Ishikawa (cell line): ENCODE data around the gene GLP2R.

Source experiments
- CEBPB ChIP-seq: IDR thresholded peaks from 2 replicates; pipeline ENCODE4 v1.6.1; 2012
- EGR1 ChIP-seq: IDR thresholded peaks from 2 replicates; pipeline ENCODE4 v1.6.1; 2012
- EP300 ChIP-seq: IDR thresholded peaks from 2 replicates; pipeline ENCODE4 v1.6.1; 2012; ENCODE audit warnings: borderline replicate concordance
- FOXM1 ChIP-seq: IDR thresholded peaks from 2 replicates; pipeline ENCODE4 v1.6.1; 2012; ENCODE audit warnings: low read depth, borderline replicate concordance
- NFIC ChIP-seq: IDR thresholded peaks from 2 replicates; pipeline ENCODE4 v1.6.1; 2012
- RAD21 ChIP-seq: IDR thresholded peaks from 2 replicates; pipeline ENCODE4 v1.6.1; 2012; ENCODE audit warnings: low read depth
- TAF1 ChIP-seq: IDR thresholded peaks from 2 replicates; pipeline ENCODE4 v1.6.1; 2012; ENCODE audit warnings: low read depth, mild to moderate bottlenecking
- YY1 ChIP-seq: IDR thresholded peaks from 2 replicates; pipeline ENCODE4 v1.6.1; 2012; ENCODE audit warnings: low read depth
- ZBTB7A ChIP-seq: IDR thresholded peaks from 2 replicates; pipeline ENCODE4 v1.6.1; 2012; ENCODE audit warnings: low read depth
- TF ChIP-seq, protein P1 (sequence below): IDR thresholded peaks from 2 replicates; pipeline ENCODE4 v1.6.1; 2012
- TF ChIP-seq, protein P2 (sequence below): IDR thresholded peaks from 2 replicates; pipeline ENCODE4 v1.6.1; 2012; ENCODE audit warnings: low read depth, mild to moderate bottlenecking
- TF ChIP-seq, protein P3 (sequence below): IDR thresholded peaks from 2 replicates; pipeline ENCODE4 v1.6.1; 2012

DNA sequence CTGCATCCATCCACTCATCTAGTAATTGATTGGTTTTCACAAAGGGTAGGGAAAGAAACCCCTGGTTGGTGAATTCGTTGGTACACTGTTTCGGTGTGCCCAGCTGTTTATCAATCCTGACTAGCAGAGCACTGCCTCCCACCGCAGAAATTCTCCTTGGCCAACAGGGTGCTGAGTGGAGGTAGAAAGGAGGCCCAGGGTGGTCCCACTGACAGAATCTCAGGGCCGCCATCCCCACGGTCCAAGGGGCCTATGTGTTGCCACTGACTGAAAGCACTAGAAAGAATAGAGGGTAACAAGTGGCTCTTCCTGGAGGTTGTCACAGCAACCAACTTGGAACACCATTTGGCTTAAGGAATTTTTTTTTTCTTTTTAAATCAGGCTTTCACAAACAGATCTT, 87.8 kb downstream of the GLP2R start:
- TF ChIP-seq ZBTB7A = no peak
- no peak for TF ChIP-seq YY1
- TF ChIP-seq, protein P1, sequence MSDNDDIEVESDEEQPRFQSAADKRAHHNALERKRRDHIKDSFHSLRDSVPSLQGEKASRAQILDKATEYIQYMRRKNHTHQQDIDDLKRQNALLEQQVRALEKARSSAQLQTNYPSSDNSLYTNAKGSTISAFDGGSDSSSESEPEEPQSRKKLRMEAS = no peak
- no peak for TF ChIP-seq EP300
- no peak for TF ChIP-seq TAF1
- TF ChIP-seq RAD21 = no peak
- TF ChIP-seq CEBPB = no peak
- TF ChIP-seq, protein P2, sequence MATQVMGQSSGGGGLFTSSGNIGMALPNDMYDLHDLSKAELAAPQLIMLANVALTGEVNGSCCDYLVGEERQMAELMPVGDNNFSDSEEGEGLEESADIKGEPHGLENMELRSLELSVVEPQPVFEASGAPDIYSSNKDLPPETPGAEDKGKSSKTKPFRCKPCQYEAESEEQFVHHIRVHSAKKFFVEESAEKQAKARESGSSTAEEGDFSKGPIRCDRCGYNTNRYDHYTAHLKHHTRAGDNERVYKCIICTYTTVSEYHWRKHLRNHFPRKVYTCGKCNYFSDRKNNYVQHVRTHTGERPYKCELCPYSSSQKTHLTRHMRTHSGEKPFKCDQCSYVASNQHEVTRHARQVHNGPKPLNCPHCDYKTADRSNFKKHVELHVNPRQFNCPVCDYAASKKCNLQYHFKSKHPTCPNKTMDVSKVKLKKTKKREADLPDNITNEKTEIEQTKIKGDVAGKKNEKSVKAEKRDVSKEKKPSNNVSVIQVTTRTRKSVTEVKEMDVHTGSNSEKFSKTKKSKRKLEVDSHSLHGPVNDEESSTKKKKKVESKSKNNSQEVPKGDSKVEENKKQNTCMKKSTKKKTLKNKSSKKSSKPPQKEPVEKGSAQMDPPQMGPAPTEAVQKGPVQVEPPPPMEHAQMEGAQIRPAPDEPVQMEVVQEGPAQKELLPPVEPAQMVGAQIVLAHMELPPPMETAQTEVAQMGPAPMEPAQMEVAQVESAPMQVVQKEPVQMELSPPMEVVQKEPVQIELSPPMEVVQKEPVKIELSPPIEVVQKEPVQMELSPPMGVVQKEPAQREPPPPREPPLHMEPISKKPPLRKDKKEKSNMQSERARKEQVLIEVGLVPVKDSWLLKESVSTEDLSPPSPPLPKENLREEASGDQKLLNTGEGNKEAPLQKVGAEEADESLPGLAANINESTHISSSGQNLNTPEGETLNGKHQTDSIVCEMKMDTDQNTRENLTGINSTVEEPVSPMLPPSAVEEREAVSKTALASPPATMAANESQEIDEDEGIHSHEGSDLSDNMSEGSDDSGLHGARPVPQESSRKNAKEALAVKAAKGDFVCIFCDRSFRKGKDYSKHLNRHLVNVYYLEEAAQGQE = no peak
- no peak for TF ChIP-seq EGR1
- TF ChIP-seq FOXM1 = no peak
- TF ChIP-seq, protein P3, sequence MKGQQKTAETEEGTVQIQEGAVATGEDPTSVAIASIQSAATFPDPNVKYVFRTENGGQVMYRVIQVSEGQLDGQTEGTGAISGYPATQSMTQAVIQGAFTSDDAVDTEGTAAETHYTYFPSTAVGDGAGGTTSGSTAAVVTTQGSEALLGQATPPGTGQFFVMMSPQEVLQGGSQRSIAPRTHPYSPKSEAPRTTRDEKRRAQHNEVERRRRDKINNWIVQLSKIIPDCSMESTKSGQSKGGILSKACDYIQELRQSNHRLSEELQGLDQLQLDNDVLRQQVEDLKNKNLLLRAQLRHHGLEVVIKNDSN = no peak
- TF ChIP-seq NFIC = no peak
